ENCODE data around the gene CYLD.

The CYLD gene

DNA sequence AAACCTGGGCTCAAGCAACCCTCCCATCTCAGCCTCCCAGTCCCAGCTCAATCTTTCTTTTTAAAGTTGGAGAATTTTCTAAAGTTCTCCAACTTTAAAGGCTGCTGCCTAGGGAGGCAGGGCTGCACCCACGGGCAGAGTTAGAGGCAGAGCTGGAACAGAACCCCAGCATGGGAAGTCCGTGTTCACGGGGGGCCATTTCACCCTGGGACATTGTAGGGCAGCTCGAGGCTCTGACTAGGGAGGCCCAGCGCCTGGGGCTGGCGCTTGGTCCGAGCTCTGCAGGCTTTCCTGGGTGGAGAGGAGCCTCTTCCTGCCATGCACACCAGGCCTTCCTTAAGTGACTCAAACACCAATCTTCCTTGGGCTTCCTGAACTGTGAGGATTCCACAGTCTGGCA lies 70.2 kb downstream of the CYLD start:
- in situ Hi-C loops (cut with MboI; ENCODE audit: low sequenced_read_pairs), result no loop called here

DNA sequence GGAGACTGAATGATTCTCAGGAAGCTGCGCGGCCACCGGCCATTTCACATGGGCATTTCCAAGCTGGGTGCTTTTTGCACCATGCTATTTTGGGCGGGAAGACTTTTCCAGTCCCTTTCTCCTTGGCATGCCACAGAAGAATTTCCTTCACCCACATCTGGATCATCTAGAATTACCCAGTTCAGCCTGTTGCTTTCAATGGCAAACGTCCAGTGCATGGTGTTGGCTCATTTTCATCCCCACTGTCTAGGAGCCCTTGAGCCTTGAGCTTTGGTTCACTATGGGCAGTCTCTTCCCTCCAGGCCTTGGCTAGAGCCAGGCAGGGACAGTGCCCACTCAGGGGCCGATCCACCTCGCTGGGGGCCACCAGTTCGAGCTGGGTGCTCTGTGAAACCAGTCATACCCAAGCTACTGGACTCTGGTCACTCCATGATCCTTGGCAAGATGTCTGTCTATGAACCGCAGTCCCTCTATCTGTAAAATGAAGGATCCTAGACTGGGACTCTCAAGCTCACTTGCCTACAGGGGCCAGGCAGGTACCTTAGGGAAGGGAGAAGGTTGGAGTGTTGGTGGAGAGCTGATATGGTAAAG lies 71.1 kb downstream of the CYLD start:
- in situ Hi-C loops (cut with MboI; ENCODE audit: low sequenced_read_pairs), result no loop called here

DNA sequence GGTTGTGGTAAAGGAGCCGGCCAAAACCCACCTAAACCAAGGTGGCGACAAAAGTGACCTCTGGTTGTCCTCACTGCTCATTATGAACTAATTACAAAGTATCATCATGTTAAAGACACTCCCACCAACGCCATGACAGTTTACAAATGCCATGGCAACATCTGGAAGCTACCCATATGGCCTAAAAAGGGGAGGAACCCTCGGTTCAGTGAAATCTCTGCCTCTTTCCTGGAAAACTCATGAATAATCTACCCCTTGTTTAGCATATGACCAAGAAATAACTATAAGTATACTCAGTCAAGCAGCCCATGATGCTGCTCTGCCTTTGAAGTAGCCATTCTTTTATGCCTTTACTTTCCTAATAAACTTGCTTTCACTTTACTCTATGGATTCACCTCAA lies 72.2 kb downstream of the CYLD start:
- in situ Hi-C loops (cut with MboI; ENCODE audit: low sequenced_read_pairs), result no loop called here

DNA sequence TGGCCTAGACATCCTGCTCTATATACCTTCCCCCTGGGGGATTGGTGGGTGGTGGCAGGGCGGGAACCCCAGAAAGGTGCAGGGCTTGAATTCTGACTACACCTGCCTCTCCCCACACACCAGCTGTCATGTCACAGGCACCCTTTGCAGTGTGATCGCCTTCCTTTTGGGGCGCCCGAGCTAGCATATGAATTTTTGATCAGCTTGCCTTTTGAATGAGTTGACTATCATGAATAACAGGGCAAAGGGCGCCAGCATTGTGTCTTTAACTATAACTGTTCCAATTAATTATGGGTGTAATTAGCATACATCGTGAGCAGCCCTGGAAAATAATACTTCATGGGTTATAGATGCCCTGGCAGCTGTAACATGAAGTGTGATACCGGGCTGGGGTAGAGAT lies 72.7 kb downstream of the CYLD start:
- in situ Hi-C loops (cut with MboI; ENCODE audit: low sequenced_read_pairs), result no loop called here

DNA sequence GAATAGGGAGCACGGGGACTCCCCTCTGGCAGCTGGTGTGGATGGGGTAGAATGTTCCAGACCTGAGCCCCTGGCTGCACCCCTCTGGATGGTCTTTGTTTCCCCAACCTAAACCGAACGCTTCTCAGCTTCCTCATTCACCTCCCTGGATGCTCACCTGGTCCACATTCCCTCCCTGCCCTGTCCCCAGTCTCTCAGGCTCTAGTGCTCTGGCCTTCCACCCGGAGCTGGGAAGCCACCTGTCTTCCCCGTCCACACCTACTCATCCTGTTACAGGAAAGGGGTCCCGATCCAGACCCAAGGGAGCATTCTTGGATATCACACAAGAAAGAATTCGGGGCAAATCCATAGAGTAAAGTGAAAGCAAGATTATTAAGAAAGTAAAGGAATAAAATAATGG lies 73.5 kb downstream of the CYLD start:
- in situ Hi-C loops (cut with MboI; ENCODE audit: low sequenced_read_pairs), result no loop called here

DNA sequence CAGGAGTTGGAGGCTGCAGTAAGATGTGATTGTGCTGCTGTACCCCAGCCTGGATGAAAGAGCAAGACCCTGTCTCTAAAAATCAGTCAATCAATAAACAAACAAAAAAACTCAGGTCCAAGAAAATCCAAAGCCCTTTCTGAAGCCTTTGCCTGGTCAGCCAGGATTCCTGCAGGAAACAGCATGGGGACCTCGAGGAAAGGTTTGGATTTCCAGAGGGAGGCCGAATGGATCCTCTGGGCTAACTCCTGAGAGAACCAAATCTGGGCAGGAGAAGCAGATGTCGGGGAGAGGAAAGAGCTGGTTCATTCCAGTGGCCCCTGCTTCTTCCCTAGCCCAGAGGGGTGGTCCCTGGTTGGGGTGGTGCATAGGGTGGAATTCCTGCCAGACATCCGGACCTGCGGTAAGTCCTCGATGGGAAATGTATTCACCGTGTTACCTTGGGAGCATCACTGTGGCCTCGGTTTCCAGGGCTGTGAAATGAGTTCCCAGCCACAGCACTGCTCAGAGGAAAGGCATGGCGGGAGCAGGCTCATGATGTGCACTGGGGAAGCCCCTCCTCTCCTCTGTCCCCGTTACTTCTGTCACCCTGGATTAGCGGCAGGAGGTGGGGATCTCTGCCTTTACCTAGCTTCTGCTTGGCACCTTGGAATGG lies 75.1 kb downstream of the CYLD start:
- in situ Hi-C loops (cut with MboI; ENCODE audit: low sequenced_read_pairs), result no loop called here

DNA sequence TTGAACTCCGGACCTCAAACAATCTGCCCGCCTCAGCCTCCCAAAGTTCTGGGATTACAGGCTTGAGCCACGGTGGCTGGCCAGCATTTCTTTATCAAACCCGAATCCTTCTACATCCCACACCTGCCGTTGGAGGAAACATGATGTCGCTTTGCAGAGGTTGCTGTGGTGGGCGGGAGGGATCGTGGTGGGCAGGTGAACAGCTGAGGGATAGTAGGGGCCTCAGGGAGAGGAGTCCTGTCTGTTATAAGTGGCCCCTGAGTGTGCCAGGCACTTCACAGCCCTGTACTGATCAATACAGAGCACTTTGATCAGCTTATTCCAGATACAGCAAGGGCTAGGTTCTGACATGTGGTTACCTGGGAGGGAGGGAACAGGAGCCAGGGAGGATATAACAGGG lies 76.5 kb downstream of the CYLD start:
- in situ Hi-C loops (cut with MboI; ENCODE audit: low sequenced_read_pairs), result no loop called here

DNA sequence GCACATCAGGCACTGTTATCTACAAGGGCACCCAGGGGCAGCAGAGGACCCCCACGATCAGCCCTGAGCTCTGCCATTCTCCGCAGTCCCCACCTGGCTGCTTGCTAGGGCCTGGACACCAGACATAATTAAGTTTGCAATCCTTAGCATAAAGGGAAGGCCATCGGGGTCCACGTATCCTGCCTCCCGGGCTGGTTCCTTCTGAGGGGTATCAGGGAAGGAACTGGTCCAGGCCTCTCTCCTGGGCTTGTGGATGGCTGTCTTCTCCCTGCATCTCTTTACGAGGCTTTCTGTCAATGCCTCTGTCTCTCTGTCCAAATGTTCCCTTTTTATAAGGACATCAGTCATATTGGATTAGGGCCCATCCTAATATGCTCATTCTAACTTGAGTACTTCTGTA lies 77.8 kb downstream of the CYLD start:
- in situ Hi-C loops (cut with MboI; ENCODE audit: low sequenced_read_pairs), result no loop called here

DNA sequence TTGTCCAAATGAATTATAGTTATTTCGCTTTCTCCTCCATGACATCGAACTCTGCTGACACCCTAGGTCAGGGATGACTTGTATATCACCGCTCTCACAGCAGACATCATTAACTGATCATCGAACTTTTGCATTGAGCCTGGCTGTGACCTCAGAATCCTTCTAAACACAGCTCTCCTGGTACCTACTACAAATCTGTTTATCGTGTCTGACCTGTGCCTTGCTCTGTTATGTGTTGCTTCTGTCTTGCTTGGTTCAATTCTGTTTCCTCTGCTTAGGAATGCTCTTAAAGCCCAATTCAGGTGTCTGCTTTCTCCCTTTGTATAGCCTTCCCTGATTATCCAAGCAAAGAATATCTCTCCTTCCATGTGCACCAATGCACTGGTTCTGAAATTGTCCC lies 78.3 kb downstream of the CYLD start:
- in situ Hi-C loops (cut with MboI; ENCODE audit: low sequenced_read_pairs), result no loop called here

DNA sequence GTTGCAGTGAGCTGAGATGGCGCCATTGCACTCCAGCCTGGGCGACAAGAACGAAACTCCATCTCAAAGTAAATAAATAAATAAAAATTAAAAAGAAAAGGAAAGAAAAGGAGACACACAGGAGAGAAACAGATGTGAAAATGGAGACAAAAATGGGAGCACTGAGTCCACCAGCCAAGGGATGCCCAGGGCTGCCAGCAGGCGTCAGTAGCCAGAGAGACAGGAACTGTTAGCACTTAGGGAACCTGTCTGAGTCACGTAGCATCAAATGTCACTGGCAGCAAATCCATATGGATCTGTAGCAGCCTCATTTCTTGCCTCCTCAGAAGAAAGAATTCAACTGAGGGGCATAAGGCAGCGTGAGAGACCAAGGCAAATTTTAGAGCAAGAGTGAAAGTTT lies 79.7 kb downstream of the CYLD start:
- in situ Hi-C loops (cut with MboI; ENCODE audit: low sequenced_read_pairs), result no loop called here

DNA sequence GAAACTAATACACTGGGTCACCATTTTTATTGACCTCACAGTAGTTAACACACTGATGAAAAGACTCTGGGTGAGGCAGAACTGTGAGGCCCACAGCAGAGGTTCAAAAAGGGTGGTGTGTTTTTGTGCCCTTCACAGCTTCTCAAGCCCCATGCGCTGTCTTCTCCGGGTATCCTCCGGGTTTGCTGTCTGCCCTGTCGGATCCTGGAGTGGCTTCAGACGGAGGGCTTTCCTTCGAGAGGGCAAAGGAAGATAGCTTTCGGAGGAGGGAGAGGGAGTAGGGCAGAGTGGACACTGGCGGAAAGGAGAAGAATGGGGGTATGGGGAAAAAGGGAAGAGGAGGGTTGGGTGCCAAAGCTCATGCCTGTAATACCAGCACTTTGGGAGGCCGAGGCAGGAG lies 80.8 kb downstream of the CYLD start:
- in situ Hi-C loops (cut with MboI; ENCODE audit: low sequenced_read_pairs), result no loop called here

DNA sequence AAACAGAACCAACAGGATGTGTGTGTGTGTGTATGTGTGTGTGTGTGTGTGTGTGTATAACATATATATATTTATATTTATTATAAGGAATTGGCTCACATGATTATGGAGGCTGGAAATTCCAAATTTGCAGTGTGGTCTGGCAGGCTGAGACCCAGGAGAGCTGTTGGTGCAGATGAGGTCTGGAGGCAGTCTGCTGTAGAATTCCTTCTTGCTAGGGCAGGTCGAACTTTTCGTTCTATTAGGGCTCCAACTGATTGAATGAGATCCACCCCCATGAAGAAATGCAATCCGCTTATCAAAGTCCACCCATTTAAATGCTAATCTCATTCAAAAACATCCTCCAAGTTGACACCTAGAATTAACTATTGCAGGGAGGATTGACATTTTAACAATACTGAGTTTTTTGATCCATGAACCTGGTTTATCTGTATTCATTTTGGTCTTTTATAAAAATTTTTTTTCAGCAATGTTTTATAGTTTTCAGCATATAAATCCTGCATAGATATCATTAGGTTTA lies 85.0 kb downstream of the CYLD start:
- in situ Hi-C loops (cut with MboI; ENCODE audit: low sequenced_read_pairs), result no loop called here

DNA sequence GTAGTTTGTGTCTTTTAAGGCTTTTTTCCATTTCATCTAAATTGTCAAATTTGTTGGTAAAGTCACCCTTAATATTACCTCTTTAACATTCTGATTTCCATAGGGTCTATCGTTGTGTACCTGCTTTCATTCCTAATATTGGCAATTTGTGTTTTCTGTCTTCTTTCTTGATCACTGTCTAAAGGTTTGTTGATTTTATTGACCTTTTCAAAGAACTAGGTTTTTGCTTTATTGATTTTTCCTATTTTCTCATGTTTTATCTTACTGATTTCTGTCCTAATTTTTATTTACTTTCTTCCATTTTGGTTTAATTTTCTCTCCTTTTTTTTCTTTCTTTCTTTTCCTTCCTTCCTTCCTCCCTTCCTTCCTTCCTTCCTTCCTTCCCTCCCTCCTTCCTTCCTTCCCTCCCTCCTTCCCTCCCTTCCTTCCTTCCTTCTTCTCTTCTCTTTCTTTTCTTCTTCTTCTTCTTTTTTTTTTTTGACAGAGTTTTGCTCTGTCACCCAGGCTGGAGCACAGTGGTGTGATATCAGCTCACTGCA lies 86.3 kb downstream of the CYLD start:
- in situ Hi-C loops (cut with MboI; ENCODE audit: low sequenced_read_pairs), result no loop called here

DNA sequence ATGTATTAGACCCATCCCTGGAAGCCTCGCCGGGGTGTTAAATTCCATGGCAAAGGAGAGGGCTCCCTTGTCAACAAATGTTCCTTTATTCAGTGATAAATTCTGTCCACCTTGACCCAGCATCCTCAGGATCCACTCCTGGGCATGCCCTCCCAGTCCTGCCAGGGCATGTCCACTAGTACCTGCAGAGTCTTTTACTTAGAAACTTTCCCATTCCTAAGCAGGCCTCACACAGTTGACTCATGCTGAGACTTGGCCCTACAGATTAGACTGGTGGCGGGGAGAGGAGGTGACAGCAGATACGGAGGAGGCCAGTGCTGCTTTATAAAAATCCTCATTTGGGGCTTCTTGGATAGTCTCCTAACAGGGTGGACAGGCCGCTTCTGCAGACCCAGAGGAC lies 88.8 kb downstream of the CYLD start:
- in situ Hi-C loops (cut with MboI; ENCODE audit: low sequenced_read_pairs), result no loop called here

DNA sequence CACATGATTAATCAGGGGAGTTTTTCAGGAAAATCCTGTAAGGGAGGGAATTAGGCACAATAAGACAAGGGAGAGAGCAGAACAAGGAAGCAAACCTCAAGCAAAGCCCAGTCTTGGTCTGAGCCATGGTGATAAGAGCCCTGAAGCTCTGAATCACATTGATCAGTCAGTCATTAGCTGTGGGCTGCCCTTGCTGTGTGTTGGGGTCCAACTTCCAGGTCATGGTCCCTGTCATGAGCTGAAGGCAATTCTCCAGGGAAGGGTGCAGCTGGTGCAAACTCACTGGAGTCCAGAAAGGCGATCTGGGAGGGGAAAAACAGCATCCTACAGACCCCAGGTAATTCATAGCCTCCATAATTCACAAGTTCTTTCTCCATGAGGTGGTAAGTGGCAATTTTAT lies 89.9 kb downstream of the CYLD start:
- in situ Hi-C loops (cut with MboI; ENCODE audit: low sequenced_read_pairs), result no loop called here

DNA sequence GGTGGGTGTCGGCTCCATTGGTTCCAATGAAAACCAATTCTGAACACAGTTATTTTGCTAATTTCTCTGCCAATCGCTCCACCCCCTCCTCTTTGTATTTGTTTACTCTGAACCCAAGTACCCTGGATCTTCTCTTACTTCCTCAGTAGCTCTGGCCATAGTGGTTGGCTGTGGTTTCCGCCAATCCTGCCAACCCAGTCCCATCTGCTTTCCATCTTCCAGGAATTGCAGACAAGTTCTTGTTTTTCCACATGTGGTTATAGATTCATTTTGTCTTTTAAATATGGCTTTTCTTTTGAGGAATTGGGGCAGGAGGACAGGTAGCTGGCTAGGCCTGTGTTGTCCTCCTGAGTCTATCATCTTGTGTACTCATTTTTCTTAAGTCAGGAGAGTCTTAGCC lies 92.0 kb downstream of the CYLD start:
- in situ Hi-C loops (cut with MboI; ENCODE audit: low sequenced_read_pairs), result no loop called here

DNA sequence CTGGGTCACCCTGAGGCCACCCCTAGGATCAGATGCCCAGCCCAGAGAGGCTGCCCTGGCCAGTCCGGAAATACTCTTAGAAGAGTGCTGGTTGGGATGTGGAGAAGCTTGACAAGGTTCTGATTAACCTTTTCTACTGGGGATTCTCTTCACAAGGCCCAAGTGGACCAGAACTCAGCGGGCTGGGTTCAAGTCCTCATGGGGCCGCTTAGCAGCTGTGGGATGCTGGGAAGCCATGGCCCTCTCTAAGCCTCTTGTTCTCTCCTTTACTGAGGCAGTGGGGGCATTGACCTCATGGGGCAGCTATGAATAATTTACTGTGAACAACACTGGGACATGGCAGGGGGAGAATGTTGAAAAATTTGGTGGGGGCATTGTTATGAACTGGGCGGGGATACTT lies 92.8 kb downstream of the CYLD start:
- in situ Hi-C loops (cut with MboI; ENCODE audit: low sequenced_read_pairs), result no loop called here

DNA sequence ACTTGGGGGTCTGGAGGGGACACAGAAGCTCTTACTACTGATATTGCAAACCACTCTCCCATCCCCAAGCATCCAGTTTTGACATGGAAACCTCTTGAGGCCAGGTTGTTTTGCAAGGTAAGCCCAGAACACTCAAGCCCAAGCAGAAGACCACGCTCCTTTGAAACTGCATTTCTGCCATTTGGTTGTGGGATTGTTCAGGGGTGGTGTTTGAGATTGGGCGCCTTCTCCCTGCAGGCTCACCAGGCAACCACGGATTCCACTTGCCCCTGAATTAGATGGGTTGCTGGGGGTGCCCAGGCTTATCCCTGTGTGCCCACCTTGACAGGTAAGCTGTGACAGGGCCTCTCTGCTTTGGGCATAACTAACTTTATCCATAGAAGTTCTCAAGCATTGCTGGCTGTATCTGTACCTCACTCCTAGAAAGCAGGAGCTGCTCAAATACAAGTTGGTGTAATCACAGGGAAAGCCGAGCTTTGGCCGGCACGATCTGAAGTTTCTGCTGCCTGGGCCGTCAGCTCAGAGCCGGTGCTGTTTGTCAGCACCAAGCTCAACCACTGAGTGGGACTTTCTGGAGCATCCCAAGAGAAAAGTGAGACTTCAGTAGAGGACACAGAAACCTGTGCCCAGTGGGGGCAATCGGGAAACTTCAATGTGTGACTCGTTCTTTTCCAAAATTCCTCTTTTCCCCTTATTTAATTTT lies 93.6 kb downstream of the CYLD start:
- in situ Hi-C loops (cut with MboI; ENCODE audit: low sequenced_read_pairs), result no loop called here

DNA sequence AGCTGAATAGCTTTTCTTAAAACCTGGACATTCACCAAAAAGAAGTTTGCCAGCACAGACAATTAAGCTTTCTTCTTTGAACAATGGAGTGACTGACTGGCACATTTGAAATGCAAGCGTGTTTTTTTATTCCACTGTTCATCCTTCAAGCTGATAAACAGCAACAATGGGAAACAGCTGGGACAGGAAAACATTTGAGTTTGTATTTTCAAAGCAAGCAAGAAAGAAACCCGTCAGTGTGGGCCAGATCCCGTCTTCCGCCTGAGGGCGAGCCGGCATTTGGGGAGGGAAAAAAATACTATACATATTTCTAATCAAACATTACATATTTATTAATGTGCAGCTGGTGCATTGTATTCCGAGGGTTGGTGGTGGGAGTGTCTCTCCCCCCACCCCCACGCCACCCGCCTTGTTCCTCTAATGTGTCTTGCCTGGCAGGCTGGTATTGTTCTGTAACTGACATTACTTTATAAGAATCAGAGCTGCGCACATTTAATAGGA lies 94.3 kb downstream of the CYLD start:
- in situ Hi-C loops (cut with MboI; ENCODE audit: low sequenced_read_pairs), result no loop called here

DNA sequence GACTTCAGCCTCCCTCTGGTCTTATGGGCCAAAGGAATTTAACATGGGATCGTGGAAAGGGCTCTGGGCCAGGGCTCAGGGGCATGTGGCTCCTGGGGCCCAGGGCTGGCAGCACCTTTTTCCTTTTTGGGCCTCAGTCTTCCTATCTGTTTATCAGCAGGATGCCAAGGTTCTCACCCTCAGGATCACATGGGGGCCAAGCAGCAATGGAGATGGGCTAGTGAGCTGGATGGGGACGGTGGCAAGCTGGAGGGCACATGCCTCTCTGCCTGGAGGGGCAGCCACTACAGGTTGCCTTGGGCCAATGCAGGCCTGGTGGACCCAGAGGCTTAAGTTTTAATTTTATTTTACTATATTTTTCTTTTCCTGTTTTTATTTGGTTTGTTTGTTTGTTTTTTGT lies 95.4 kb downstream of the CYLD start:
- in situ Hi-C loops (cut with MboI; ENCODE audit: low sequenced_read_pairs), result no loop called here

DNA sequence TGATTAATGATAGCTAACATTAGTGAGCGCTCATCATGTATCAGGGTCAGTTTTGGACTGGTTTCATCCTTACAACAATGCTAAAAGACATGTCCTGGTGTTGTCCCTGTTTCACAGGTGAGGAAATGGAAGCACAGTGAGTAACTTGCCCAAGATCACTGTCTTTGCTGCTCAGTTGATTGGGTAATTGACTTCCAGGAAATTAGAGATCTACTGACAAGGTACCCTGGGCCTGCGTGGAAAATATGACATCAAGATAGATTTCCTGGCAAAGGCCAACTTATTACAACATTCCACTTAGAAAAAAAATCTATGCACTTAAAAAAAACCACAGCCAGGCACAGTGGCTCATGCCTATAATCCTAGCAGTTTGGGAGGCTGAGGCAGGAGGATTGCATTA lies 96.3 kb downstream of the CYLD start:
- in situ Hi-C loops (cut with MboI; ENCODE audit: low sequenced_read_pairs), result no loop called here

DNA sequence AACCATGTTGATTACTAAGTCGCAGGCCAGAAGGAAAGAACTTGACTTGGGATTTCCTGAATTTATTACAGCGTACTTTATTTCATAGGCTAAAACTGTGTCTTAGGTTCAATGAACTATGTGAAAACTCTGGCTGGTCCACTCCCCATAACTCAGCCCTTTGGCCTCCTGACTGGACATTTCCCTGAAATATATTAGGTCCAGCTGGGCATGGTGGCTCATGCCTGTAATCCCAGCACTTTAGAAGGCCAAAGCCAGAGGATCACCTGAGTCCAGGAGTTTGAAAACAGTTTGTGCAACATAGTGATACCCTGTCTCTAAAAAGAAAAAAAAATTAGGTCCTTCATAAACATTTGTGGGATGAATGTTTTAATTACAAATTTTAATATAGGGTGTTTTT lies 97.0 kb downstream of the CYLD start:
- in situ Hi-C loops (cut with MboI; ENCODE audit: low sequenced_read_pairs), result no loop called here

Measured in HL-60/S4 treated with phorbol 12-myristate 13-acetate at 8.2 ng/mL for 4 days and 3 days (cell line).